GM13976 (cell line): ENCODE data around the gene HMGN2.

ENCODE experiments used
- DNase-seq: peaks from one replicate; pipeline ENCODE4 v3.0.0; 2012; ENCODE audit warnings: low spot score
- in situ Hi-C: fragments of 300-500 bp; cut with MboI; formaldehyde crosslinking; loops from one replicate; pipeline ENCODE4 v1.12.0; 2022; ENCODE audit warnings: low sequenced_read_pairs, mixed read lengths, inconsistent platforms; ENCODE audit not compliant: unreplicated experiment
- TF ChIP-seq, protein P1 (sequence below): IDR thresholded peaks from 2 replicates; pipeline ENCODE4 v1.5.1; 2012; ENCODE audit warnings: borderline replicate concordance, mild to moderate bottlenecking; ENCODE audit not compliant: insufficient read depth; ENCODE audit errors: extremely low read depth, missing control alignments, control extremely low read depth

HMGN2 gene

GRCh38 chr1:26476958-26477357 lies 4.7 kb downstream of the HMGN2 start:
- in situ Hi-C loops: no loop called here
- TF ChIP-seq, protein P1, sequence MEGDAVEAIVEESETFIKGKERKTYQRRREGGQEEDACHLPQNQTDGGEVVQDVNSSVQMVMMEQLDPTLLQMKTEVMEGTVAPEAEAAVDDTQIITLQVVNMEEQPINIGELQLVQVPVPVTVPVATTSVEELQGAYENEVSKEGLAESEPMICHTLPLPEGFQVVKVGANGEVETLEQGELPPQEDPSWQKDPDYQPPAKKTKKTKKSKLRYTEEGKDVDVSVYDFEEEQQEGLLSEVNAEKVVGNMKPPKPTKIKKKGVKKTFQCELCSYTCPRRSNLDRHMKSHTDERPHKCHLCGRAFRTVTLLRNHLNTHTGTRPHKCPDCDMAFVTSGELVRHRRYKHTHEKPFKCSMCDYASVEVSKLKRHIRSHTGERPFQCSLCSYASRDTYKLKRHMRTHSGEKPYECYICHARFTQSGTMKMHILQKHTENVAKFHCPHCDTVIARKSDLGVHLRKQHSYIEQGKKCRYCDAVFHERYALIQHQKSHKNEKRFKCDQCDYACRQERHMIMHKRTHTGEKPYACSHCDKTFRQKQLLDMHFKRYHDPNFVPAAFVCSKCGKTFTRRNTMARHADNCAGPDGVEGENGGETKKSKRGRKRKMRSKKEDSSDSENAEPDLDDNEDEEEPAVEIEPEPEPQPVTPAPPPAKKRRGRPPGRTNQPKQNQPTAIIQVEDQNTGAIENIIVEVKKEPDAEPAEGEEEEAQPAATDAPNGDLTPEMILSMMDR: no peak
- no peak for DNase-seq

DNA sequence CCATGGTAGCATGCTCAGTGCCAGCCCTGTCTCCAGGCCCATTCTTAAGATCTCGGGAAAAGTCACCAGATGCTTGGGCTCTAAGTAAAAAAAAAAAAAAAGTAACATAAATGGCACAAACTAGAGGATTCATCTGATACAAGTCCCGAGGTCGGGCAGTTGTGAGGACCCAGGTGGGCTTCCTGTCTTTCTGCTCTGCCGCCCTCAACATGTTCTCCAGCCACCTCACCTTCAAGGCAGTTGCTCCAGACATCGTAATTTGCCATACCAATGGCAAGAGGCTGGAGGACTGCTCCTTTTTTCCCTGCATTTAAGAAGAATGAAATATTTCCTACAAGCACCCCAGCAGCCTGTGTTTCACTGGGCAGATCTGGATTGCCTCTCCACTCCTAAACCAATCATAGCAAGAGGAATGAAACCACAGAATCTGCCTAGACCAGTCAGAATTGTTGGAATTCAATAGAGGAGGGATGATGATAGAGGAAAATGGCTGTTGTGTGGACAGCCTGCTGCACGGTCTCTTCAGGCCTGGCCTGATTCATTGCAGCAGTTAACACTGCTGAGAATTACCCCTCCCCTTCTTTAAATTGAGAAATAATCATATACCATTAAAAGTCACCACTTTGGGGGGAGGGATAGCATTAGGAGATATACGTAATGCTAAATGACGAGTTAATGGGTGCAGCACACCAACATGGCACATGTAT lies 5.4 kb downstream of the HMGN2 start:
- in situ Hi-C loops: no loop called here
- TF ChIP-seq, protein P1: no peak
- no peak for DNase-seq

DNA sequence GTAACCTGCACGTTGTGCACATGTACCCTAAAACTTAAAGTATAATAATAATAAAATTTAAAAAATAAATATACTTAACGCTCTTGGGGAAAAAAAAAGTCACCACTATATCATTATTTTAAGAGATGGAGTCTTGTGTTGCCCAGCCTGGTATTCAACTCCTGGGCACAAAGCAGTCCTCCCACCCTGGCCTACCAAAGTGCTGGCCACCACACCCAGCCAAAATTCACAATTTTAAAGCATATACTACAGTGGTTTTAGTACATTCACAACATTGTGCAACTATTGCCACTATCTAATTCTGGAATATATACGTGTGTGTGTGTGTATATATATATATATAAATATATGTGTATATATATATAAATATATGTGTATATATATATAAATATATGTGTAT lies 5.9 kb downstream of the HMGN2 start:
- TF ChIP-seq, protein P1: no peak
- no peak for DNase-seq
- in situ Hi-C loops: no loop called here

GRCh38 chr1:26478988-26479387 lies 6.7 kb downstream of the HMGN2 start:
- TF ChIP-seq, protein P1: no peak
- in situ Hi-C loops: no loop called here
- DNase-seq: no peak

DNA sequence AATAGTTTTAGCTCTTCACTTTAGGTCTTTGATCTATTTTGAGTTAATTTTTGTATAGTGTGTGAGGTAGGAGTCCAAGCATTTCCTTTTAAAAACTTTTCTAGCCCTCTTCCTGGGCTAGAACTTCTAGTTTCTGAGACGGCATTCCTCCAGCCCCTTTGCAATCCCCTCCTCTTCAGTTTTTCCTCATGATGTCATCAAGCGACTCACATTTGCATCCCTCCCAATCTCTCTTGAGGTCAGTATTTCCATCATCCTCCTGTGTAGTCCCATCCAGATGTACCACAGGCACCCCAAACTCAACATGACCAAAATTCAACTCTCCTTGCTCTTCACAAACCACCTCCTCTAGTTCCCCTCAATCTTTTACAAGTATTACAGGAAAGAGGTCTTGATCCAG lies 10.7 kb downstream of the HMGN2 start:
- DNase-seq: no peak
- in situ Hi-C loops: no loop called here
- TF ChIP-seq, protein P1: no peak

DNA sequence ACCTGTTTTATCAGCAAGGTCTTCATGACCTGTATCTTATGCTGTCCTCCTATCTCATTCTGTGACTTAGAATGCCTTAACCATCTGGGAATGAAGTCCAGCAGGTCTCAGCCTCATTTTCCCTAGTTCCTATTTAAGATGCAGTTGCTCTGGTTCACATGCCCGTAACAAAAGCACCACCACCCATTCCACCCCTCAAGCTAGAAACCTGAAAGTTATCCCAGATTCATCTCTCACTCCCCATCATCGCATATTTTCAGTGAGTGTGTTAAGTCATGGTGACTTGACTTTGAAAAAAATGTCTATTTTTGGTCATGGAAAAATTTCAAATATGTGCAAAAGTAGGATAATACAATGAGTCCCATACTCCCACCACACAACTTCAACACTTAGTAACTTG lies 11.7 kb downstream of the HMGN2 start:
- no peak for DNase-seq
- in situ Hi-C loops: no loop called here

GRCh38 chr1:26490155-26490554 lies 17.9 kb downstream of the HMGN2 start:
- DNase-seq: no peak
- TF ChIP-seq, protein P1: no peak
- in situ Hi-C loops: no loop called here

More for the DNA sequence above, 11.7 kb downstream of the HMGN2 start:
- TF ChIP-seq, protein P1: no peak
